Head of caudate nucleus (tissue), 42 donors: ENCODE data around the gene EFEMP1.

Source experiments
- DNase-seq, 42 donors: peaks; one replicate each; pipeline versions ENCODE4 v3.0.0 to v3.0.0-alpha.2; 2020 to 2021; ENCODE audit warnings: mixed read lengths in 7 of 42
- intact Hi-C: fragments of 100-400 bp; cut with DNase I; formaldehyde crosslinking; loops from one replicate; pipeline ENCODE4 v1.15.0; 2022

Gene EFEMP1

DNA sequence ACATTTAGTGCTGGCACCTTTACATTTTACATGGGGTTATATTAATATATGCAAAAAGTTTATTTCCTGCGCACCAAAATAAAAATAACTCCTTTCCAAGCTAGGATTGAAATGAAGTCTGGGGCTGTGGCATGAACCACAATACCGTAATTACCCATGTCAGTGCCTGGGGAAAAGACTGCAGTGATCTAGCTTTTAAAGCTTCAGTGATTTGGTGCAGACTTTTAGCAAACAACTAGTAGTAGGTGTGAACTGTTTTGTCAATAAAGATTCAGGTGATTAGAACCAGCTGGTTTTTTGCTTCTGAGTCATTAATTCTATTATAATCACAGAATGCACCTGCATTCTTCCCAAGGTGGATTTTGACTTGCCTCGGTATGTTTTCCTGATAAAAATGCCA, 21.2 kb downstream of the EFEMP1 start:
- intact Hi-C loops = no loop called here
- no peak for DNase-seq

DNA sequence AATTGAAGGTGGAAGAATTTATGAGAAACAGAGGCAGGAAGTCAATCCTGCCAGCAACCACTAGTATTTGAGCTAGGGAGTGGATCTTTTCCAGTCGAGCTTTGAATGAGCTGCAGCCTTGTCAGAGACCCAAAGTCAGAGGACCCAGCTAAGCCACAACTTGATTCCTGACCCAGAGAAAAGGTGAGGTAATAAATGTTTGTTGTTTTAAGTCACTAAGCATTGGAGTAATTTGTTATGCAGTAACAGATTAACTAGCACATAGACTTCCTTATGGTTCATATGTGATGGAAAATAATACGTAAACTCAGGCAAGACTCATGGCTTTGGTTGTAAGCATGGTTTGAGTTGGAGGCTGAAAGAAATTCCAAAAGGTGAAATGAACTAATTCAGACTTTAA, 21.6 kb downstream of the EFEMP1 start:
- no peak for DNase-seq
- intact Hi-C loops = no loop called here

DNA sequence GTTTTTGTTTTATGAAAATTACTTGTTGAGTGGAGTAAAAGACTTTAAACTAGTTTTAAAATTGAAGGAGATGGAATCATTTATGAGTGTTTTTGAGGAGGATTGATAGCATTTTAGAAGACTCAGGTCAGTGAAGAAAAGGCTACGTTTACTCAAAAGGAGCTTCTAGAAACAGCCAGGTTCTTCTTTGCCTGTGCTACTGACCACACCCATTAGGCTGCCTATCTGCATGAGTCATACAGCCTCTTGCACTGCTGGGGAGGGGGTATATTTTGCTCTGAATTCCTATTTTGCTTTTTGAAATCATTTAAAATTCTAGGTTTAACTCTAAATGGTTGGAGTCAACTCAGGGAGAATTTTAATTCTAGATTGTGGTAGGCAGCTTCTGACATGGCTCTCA, 22.3 kb downstream of the EFEMP1 start:
- intact Hi-C loops = no loop called here
- DNase-seq = no peak

DNA sequence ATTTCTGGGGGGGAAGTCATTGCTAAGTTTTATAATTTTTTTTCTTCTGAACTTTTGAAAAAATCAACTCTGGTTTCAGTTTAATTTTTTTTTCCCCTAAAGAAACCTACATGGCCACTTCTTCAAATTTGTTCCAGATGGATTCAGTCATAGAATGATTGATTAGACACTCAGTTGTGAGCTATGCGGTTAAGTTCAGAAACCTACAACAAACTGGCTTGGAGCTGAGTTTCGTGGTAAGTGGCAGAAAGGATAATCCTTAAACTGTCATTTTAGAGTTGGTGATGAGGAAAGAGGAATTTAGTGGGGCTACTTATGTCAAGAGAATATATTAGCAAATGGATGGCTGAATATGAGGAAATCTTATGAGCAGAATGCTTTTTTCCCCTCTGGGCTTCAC, 23.7 kb downstream of the EFEMP1 start:
- DNase-seq = no peak
- intact Hi-C loops = no loop called here

DNA sequence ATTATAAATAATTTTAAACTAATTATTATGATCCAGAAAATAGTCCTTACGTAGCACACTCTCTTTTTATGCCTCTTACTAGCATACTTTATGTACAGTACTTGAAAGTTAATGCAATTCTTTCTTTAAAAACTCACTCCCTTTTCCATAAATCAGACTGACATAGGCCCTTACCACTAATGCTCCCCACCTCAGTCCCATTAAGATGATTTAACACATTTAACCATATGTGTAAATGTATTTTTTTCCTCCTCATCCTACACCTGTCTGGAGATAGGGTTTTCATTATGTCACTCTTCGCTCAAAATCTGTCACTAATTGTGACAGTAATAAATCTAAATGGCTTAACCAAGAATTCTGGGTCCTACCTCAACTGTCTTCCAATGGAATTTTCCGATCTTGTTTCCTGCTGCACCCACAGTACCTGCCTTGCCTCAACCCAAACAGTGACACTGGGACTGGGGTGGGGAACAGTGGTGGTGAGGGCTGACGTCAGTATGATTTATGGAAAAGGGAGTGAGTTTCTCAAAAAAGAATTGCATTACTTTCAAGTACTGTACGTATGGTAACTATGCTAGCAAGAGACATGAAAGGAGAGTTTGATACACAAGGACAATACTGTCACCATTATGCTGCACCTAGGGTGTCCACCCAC, 25.1 kb downstream of the EFEMP1 start:
- intact Hi-C loops = no loop called here
- DNase-seq = no peak

DNA sequence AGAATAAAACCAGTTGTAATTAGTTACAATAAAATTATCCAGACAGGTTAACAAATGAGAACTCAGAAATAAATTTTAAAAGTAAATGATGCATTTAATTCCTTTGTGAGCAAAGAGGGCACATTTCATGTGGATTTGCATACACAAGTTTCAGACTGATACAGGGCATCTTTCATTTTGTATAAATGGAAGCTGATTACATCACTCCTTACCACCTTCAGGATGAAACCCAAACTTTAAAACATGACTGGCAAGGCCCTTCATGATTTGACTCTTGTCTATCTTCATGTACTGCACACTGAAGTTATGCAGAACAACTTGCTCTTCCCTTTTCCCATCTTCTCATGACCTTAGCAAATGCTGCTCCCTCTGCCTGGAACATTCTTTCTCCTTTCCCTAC, 26.9 kb downstream of the EFEMP1 start:
- intact Hi-C loops = no loop called here
- DNase-seq = no peak

DNA sequence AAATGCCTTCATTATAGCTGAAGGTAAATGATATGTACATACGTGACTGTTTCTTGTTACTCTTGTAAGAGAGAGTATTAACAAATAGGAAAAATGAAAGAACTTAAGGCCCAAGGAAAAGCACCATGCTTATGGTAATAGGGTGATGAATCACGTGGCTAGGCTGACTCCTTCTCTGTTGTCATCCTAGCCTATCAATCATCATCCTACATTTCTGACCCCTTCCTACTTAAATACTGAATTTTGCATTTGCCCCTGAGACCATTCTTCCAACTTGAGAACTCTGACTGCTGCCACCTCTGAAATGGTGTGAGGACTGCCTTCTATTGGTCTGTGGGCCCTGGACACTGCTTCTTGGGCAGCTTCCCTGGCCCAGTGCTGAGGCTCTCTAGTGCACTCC, 28.9 kb downstream of the EFEMP1 start:
- intact Hi-C loops = no loop called here
- DNase-seq = no peak

DNA sequence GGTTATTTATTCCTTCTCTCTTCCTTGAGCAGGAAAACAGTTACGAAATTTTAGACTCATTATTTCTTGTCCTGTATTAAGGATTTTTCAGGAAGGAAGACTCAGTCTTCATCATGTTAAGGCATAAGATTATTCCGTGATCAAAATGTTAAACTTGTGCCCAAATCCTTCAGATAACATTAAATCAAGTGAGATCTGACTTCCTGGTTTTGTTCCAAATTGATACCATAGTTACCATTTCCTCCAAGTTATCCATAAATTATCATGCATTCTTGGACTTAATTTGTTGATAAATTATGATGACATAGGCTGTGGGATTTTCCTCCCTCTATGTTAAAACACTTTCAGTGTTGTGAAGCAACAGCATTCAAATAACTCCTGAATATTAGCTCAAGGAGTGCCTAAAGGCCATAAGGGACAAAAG, 31.9 kb downstream of the EFEMP1 start:
- intact Hi-C loops = no loop called here
- no peak for DNase-seq

DNA sequence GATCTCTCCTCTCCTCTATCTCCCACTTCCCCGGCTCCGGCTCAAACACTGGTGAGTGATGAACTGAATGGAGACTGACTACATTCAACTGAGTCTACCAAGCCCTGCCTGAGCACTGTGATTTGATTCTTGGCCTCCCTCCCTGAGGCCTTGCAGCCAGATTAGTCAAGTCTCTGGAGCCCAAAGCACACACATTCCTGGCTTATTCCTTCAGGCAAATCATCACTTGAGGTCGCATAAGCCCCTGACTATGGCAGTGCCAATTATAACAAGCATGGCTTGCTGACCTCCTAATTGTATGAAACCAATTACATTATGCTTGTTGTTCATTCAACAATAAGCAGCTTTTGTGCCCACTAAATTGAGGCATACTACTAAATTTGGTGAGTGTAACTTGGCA, 34.6 kb downstream of the EFEMP1 start:
- intact Hi-C loops = no loop called here
- DNase-seq = peak in 14 of 42 donors; percentile 7 to 71 (median 24)

DNA sequence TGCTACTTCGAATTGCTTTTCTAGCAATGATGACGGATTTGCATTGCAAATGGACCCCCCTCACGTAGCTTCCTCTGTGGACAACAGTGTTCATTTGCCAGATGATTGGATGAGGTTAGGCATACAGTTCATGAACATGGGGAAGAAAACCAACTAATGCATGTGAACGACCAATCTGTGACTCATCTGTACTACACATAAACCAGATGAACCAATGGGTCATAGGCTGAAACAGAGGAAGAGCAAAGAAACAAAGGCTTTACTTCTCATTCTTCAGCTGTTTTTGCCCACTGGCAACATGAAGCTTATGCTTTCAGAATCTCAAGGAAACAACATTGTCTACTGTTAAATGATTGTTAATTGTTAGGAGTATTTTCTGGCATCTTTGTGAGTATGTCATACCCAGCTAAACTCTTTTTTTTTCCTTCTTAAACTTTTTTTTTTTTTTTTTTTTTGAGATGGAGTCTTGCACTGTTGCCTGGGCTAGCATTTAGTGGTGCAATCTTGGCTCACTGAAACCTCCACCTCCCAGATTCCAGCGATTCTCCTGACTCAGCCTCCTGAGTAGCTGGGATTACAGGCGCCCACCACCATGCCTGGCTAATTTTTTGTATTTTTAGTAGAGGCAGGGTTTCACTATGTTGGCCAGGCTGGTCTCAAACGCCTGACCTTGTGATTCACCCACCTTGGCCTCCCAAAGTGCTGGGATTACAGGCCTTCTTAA, 35.5 kb downstream of the EFEMP1 start:
- intact Hi-C loops = no loop called here
- DNase-seq = no peak

DNA sequence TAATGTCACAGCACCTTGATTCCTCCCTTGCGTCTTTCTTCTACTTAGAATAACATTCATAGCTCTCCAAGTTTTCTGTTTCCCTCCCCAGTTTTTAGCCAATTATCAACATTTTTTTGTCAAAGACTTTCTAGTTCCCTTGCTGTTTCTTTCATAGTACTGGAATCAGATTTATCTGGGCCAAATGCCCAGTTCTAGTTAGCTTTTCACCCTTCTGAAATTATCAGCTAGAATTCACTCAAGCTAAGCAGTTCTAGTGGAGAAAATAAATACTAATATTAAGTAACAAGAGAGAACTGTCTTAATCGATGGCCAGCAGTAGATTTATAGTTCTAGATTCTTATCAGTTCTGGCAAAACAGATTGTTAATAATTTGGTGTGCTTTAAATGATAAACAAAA, 36.2 kb downstream of the EFEMP1 start:
- intact Hi-C loops = no loop called here
- DNase-seq = no peak

DNA sequence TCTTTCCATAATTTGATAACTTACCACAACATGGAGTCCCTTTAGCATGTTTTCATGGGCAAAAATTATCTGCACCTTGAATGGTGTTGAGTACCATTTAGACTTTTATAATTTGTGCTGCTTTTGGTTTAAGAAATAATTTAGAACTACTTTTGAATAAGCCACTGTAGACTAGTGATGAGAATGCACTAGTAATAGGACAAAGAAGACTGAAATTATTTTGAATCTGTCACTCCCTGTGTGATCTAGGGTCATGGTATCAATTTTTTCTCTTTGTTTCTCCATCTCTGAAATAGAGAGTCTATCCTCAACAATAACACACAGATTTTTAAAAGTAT, 37.7 kb downstream of the EFEMP1 start:
- intact Hi-C loops = no loop called here
- DNase-seq = no peak

DNA sequence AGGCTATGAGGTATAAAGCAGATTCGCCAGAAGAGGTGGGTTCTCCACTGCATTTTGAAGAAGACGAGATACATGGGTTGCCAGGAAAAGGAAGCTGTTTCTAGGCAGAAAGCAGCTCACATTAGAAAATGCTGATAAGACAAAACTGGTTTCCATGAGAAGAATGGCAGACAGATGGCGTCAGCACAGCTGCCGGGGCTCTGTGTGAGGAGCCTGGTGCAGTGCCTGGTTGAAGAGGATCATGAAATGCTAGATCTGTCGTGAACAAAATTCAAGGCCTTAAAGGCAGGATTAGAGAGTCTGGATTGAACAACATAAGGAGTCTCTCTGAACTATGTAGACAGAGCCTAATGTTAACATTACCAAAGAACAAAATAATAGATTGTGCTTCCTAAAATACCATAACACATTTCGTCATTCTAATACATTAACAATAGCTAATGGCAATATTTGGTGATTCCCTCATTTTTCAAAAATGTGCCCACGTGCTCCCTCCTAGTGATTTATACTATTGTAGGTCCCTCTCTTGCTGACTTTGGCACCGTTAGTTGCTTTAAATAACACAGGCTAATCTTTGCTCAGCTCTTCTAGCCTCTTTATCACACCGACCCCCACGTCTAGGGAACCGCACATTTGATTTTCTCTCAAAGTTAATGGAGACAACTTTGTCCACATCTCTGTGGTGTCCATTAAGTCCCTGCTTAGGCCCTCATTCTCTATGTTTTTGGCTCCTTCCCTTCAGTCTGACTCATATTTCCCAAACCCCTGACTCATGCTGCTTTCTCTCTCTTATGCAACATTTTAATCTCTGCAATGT, 38.2 kb downstream of the EFEMP1 start:
- intact Hi-C loops = no loop called here
- DNase-seq = peak in 1 of 42 donors; percentile 48

DNA sequence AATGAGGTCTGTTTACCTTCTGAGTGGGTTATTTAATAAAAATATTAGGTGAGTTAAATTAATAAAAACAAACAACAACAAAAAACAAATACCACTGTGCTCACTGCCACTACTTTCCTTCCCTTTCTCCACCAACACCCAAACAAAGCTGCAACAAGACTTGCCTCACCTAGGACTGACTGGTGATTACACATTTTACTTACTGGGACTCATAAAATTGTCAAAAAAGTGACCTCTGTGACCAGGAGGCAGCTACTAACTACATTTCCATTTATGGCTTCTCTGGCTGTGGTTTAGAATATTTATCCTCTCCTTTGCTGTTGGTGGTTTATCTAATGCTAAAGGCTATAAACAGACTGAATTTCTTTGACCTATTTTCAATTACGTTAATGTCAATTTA, 39.8 kb downstream of the EFEMP1 start:
- DNase-seq = no peak
- intact Hi-C loops = no loop called here

DNA sequence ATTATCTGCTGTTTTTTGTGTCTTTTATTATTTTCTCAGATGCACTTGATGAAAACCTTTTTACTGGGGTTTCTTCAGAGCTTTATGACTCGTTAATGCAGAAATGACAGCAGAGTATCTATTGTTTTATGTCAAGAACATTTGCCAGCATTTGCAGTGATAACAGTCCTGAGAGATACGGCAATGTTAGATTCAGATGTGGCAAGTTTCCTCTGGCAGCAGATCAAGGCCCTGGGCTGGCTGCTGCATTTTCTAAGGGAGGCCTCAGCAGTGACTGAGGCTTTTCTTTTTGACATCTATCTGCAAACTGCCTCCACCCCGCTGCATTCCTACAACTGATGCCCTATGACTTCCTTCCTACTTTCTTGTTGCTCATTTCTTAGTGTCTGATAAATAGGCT, 40.2 kb downstream of the EFEMP1 start:
- no peak for DNase-seq
- intact Hi-C loops = no loop called here

DNA sequence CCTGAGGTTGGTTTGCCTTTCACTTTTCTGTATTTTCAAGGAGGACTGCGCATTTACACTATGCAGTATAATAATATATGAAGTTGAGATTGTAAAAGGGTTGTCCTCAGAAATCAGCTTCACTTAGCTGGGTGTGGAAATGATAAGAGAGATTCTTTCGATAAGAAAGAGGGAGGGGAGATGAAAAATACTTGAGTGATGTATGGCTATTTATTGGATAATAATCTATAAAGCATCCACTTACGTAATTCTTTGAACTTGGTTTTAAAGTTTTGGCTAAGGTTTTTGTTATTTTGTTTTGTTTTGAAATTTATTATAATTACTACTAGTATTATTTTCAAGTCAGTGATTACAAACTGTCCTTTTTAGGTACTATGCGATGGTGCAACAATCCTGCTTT, 40.6 kb downstream of the EFEMP1 start:
- no peak for DNase-seq
- intact Hi-C loops = no loop called here

DNA sequence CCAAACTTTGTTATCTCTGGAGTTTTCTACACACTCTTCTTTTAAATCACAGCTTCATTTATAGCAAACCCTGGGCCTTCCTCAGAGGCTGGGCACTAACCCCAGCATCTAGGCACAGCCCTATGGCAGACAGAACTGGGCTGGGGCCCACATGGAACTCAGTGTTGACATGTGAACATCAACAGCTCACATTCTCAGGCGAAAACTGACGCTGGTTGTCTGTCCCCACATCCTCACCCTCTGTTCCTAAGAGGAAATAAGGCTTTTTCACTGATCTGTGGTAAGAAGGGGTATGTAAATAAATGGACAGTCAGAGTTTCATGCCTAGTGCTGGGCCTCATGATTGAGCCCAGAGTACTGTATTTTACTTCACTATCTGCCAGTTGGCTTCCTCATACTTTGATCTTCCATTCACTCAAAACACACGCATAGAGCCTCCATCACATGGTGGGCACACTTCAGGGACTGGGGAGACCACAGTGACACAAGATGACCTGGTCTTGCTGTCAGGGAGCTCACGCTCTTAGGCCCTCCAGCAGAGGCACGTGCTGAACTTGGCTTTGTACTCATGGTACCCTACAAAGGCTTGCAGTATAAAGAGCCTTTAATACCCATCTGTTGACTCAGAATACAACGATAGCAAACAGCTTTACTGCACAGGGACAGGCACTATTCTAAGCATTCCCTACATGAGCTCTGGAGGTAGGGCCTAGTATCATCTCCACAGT, 43.0 kb downstream of the EFEMP1 start:
- intact Hi-C loops = no loop called here
- DNase-seq = no peak

DNA sequence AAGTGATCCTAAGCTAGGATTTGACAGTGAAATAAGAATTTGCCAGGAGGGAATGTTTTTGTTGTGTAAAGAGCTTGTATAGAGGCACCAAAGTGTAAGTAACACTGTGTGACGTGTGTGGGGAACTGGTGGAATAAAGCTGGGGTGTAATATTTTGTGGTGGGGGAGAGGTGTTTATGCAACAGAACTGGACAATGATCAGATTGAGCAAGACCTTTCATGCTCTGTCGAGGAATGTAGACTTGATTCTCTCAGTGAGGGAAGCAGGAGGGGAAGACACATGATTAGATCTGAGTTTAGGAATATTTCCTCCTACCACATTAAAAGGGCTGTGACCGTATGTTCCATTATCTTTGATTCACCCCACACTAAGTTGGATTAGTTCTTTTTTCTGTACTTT, 43.6 kb downstream of the EFEMP1 start:
- intact Hi-C loops = no loop called here
- no peak for DNase-seq

DNA sequence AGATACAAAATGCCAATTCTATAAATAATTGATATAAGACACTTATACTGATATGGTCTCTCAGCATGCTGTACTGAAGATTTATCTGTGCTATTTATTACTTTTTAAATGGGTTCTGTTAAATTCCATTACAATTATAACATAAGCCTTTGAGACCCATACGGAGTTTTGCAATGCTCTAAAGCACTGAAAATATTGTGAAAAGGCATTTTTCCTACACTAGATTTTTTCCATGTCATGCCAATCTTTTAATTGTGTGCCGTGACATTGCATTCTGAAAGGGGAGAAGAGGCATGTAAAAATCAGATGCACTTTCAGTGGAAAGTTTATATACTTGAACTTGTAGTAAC, 46.5 kb downstream of the EFEMP1 start:
- DNase-seq = no peak
- intact Hi-C loops = no loop called here
